ENCODE results near the gene TOGARAM2. TPM values are rescaled to one million over a fixed set of nuclear protein-coding genes. Genes with fewer than 3 reads are reported as not detected.

TOGARAM2 gene
- total and polyA plus RNA-seq, 2 experiments from 2014 or later, result 0.03 TPM; not detected in 1

- no peak for TF ChIP-seq CTCF (IDR thresholded peaks at IDR 0.05; ENCODE audit: low read depth, low read length)
- H3K9me3 ChIP-seq (ENCODE audit: low read depth), result no peaks in the 10 kb centered on the region
- H3K27me3 ChIP-seq, result no peaks in the 10 kb centered on the region
- no peak for DNase-seq (ENCODE audit: low read depth in 1 of 2, low spot score in 1 of 2)
- H3K4me3 ChIP-seq, result no peak overlapping the region
- H3K36me3 ChIP-seq, result no peaks in the 10 kb centered on the region
- H3K27ac ChIP-seq, result no peak overlapping the region
- peaks cover 5% of the 10 kb centered on the region for H3K4me1 ChIP-seq (ENCODE audit: low read depth)
Measured at GRCh38 chr2:28980368-28981015, 606 bp upstream of the TOGARAM2 start.

- Histone ChIP-seq H3K27me3 (no peaks in the 10 kb centered on the region), H3K4me1 (ENCODE audit: low read depth) (peaks cover 1% of the 10 kb centered on the region), H3K9me3 (ENCODE audit: low read depth) (no peaks in the 10 kb centered on the region), H3K4me3 (no peak overlapping the region), H3K27ac (no peak overlapping the region), H3K36me3 (no peaks in the 10 kb centered on the region)
- no peak for DNase-seq (ENCODE audit: low read depth in 1 of 2, low spot score in 1 of 2)
- no peak for TF ChIP-seq CTCF (IDR thresholded peaks at IDR 0.05; ENCODE audit: low read depth, low read length)
Measured at GRCh38 chr2:28981620-28982376, 700 bp downstream of the TOGARAM2 start.

GRCh38 chr2:28982381-28982950, 1.4 kb downstream of the TOGARAM2 start:
- Histone ChIP-seq H3K36me3 (no peaks in the 10 kb centered on the region), H3K9me3 (ENCODE audit: low read depth) (no peaks in the 10 kb centered on the region), H3K4me3 (no peak overlapping the region), H3K27me3 (no peaks in the 10 kb centered on the region), H3K4me1 (ENCODE audit: low read depth) (no peaks in the 10 kb centered on the region), H3K27ac (no peak overlapping the region)
- TF ChIP-seq CTCF (IDR thresholded peaks at IDR 0.05; ENCODE audit: low read depth, low read length), result no peak
- no peak for DNase-seq (ENCODE audit: low read depth in 1 of 2, low spot score in 1 of 2)

DNA sequence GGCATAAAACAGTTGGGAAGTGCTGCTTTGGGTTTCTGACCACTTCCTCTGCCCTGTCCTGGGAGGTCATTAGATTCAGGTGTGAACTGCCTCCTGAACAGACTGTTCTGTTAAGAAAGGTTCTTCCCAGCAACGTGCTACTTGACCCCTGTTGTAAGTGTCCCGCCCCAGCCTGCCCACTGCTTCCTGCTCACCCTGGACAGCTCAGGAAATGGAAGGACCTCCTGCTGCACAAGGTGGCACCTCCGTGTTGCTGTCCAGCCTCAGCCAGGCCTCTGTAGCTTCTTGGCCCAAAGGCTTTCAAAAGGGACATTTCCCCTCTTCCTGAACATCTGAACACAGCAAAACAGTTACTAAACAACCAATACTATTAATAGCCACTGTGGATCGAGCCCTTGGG, 5.3 kb downstream of the TOGARAM2 start:
- H3K4me3 ChIP-seq, result no peak overlapping the region
- peak in 1 of 2 donors; percentile 36 for DNase-seq (ENCODE audit: low read depth in 1 of 2, low spot score in 1 of 2)
- H3K9me3 ChIP-seq (ENCODE audit: low read depth), result no peaks in the 10 kb centered on the region
- H3K27me3 ChIP-seq, result no peaks in the 10 kb centered on the region
- H3K4me1 ChIP-seq (ENCODE audit: low read depth), result no peaks in the 10 kb centered on the region
- H3K36me3 ChIP-seq, result no peaks in the 10 kb centered on the region
- H3K27ac ChIP-seq, result no peak overlapping the region
- TF ChIP-seq CTCF (IDR thresholded peaks at IDR 0.05; ENCODE audit: low read depth, low read length), result no peak

DNA sequence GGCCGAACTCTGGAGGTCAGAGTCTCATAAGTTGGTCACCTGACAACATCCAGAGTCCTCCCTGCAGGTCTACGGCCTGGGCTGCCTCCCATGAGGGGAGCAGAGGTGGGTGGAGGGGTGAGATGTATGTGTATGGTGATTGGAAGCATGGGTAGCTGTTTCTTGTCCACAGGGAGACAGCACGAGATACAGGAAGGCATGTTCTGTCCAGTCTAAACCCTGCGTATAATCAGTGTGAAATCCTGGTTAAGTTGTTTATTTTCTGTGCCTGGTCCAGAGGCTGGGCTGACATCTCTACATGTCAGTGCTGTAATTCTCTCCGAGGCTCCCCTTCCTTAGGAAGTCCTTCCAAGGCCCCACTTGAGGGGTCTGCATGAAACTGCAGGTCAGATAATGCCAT, 8.9 kb downstream of the TOGARAM2 start:
- Histone ChIP-seq H3K9me3 (ENCODE audit: low read depth) (no peaks in the 10 kb centered on the region), H3K36me3 (no peaks in the 10 kb centered on the region), H3K27me3 (no peaks in the 10 kb centered on the region), H3K4me3 (no peak overlapping the region), H3K4me1 (ENCODE audit: low read depth) (no peaks in the 10 kb centered on the region), H3K27ac (no peak overlapping the region)
- DNase-seq (ENCODE audit: low read depth in 1 of 2, low spot score in 1 of 2), result no peak
- no peak for TF ChIP-seq CTCF (IDR thresholded peaks at IDR 0.05; ENCODE audit: low read depth, low read length)

All from cardiac muscle cell (in vitro differentiated cells and primary cell).